ENCODE results near the gene GIT1.
"Not testable (repeated sequence)": the region's sequence is repeated elsewhere in the genome, so short reads cannot be mapped to it uniquely, and the experiment has no call there.

GIT1 gene

GRCh38 chr17:29565643-29566472 lies 23.6 kb downstream of the GIT1 start:
- peak; percentile 19 for DNase-seq

GRCh38 chr17:29563816-29564215 lies 25.6 kb downstream of the GIT1 start:
- peak; percentile 39 for DNase-seq

- peak; percentile 49 for DNase-seq
These were observed 26.8 kb downstream of the GIT1 start for GRCh38 chr17:29562615-29563014.

- DNase-seq = peak; percentile 77
These were observed 27.6 kb downstream of the GIT1 start for GRCh38 chr17:29561554-29562517.

GRCh38 chr17:29560316-29560715 lies 29.1 kb downstream of the GIT1 start:
- peak; percentile 99 for DNase-seq

- DNase-seq = no peak
These were observed 29.8 kb downstream of the GIT1 start for GRCh38 chr17:29559640-29560039.

- DNase-seq = not testable (repeated sequence)
These were observed 31.3 kb downstream of the GIT1 start for GRCh38 chr17:29558139-29558538.

- DNase-seq = peak; percentile 11
These were observed 31.7 kb downstream of the GIT1 start for GRCh38 chr17:29557739-29558116.

GRCh38 chr17:29557085-29557738 lies 32.2 kb downstream of the GIT1 start:
- DNase-seq = no peak

GRCh38 chr17:29555840-29556239 lies 33.6 kb downstream of the GIT1 start:
- DNase-seq = no peak

- DNase-seq = peak; percentile 14
These were observed 40.1 kb downstream of the GIT1 start for GRCh38 chr17:29549177-29549923.

- DNase-seq = peak; percentile 18
These were observed 42.6 kb downstream of the GIT1 start for GRCh38 chr17:29546830-29547229.

- no peak for DNase-seq
These were observed 43.4 kb downstream of the GIT1 start for GRCh38 chr17:29546085-29546484.

GRCh38 chr17:29544066-29544465 lies 45.4 kb downstream of the GIT1 start:
- no peak for DNase-seq

- no peak for DNase-seq
These were observed 55.5 kb downstream of the GIT1 start for GRCh38 chr17:29533976-29534375.

GRCh38 chr17:29526322-29526721 lies 63.1 kb downstream of the GIT1 start:
- no peak for DNase-seq

- no peak for DNase-seq
These were observed 64.8 kb downstream of the GIT1 start for GRCh38 chr17:29524692-29525091.

Data from MV-4-11 (cell line).